H9 (cell line): ENCODE measurements around the gene MRPL48. TPM values are rescaled to one million over a fixed set of nuclear protein-coding genes. Genes with fewer than 3 reads are reported as not detected.

ENCODE experiments used
- DNase-seq: peaks from one replicate; pipeline ENCODE4 v3.0.0-alpha.2; 2017
- H2AFZ ChIP-seq: one replicate; pipeline ENCODE4 v1.6.1; 2013; ENCODE audit warnings: mild to moderate bottlenecking, low read length, control low read depth, moderate library complexity
- H2AK5ac ChIP-seq: 2 replicates; pipeline ENCODE4 v1.6.1; 2013; ENCODE audit warnings: low read length, control low read depth, mixed read lengths; ENCODE audit not compliant: insufficient read length
- H2BK120ac ChIP-seq: one replicate; pipeline ENCODE4 v1.6.1; 2013; ENCODE audit warnings: low read depth, mild to moderate bottlenecking, low read length, control low read depth, inconsistent platforms; ENCODE audit not compliant: poor library complexity, severe bottlenecking
- H2BK12ac ChIP-seq: 2 replicates; pipeline ENCODE4 v1.6.1; 2013; ENCODE audit warnings: low read length, control low read depth, mixed read lengths, low read depth; ENCODE audit not compliant: insufficient read length
- H2BK15ac ChIP-seq: 2 replicates; pipeline ENCODE4 v1.6.1; 2013; ENCODE audit warnings: low read depth, low read length, control low read depth
- H2BK20ac ChIP-seq: one replicate; pipeline ENCODE4 v1.6.1; 2013; ENCODE audit warnings: low read depth, mild to moderate bottlenecking, low read length, control low read depth, inconsistent platforms; ENCODE audit not compliant: poor library complexity, severe bottlenecking
- H2BK5ac ChIP-seq: 2 replicates; pipeline ENCODE4 v1.6.1; 2013; ENCODE audit warnings: low read length, control low read depth, mixed read lengths; ENCODE audit not compliant: insufficient read length
- H3K14ac ChIP-seq: 2 replicates; pipeline ENCODE4 v1.6.1; 2013; ENCODE audit warnings: low read length, control low read depth; ENCODE audit not compliant: insufficient read depth
- H3K18ac ChIP-seq: 2 replicates; pipeline ENCODE4 v1.6.1; 2013; ENCODE audit warnings: low read depth, mild to moderate bottlenecking, mixed read lengths, low read length, control low read depth; ENCODE audit not compliant: insufficient read length
- H3K23ac ChIP-seq: 2 replicates; pipeline ENCODE4 v1.6.1; 2013; ENCODE audit warnings: low read length, control low read depth, mixed read lengths, low read depth; ENCODE audit not compliant: insufficient read length
- H3K23me2 ChIP-seq: 2 replicates; pipeline ENCODE4 v1.6.1; 2013; ENCODE audit warnings: low read depth, mild to moderate bottlenecking, mixed read lengths, low read length, control low read depth; ENCODE audit not compliant: insufficient read length, poor library complexity, severe bottlenecking
- H3K27ac ChIP-seq: 2 replicates; pipeline ENCODE4 v1.5.1; 2013; ENCODE audit warnings: low read length, control low read depth, mixed read lengths, low read depth; ENCODE audit not compliant: insufficient read length
- H3K27me3 ChIP-seq: 2 replicates; pipeline ENCODE4 v1.6.1; 2013; ENCODE audit warnings: low read length, control low read depth, inconsistent platforms; ENCODE audit not compliant: insufficient read depth
- H3K4ac ChIP-seq: 2 replicates; pipeline ENCODE4 v1.6.1; 2013; ENCODE audit warnings: low read depth, mild to moderate bottlenecking, control low read depth, inconsistent platforms, low read length, moderate library complexity
- H3K4me1 ChIP-seq: 2 replicates; pipeline ENCODE4 v1.6.1; 2013; ENCODE audit warnings: low read length, control low read depth, inconsistent platforms; ENCODE audit not compliant: insufficient read depth
- H3K4me2 ChIP-seq: 2 replicates; pipeline ENCODE4 v1.6.1; 2013; ENCODE audit warnings: low read length, control low read depth, mixed read lengths; ENCODE audit not compliant: insufficient read length, insufficient read depth
- H3K56ac ChIP-seq: 2 replicates; pipeline ENCODE4 v1.6.1; 2013; ENCODE audit warnings: low read depth, mild to moderate bottlenecking, mixed read lengths, low read length, control low read depth; ENCODE audit not compliant: insufficient read length
- H3K79me1 ChIP-seq: 2 replicates; pipeline ENCODE4 v1.6.1; 2013; ENCODE audit warnings: low read depth, mild to moderate bottlenecking, moderate library complexity, low read length, control low read depth, inconsistent platforms; ENCODE audit not compliant: insufficient read depth, poor library complexity, severe bottlenecking
- H3K79me2 ChIP-seq: 2 replicates; pipeline ENCODE4 v1.6.1; 2013; ENCODE audit warnings: low read length, control low read depth, inconsistent platforms; ENCODE audit not compliant: insufficient read depth
- H3K9ac ChIP-seq: 2 replicates; pipeline ENCODE4 v1.6.1; 2013; ENCODE audit warnings: low read length, control low read depth, mixed read lengths; ENCODE audit not compliant: insufficient read length; ENCODE audit errors: extremely low read depth
- H3K9me3 ChIP-seq: one replicate; pipeline ENCODE4 v1.6.1; 2013; ENCODE audit warnings: low read depth, low read length, inconsistent platforms; ENCODE audit not compliant: control insufficient read depth
- H3T11ph ChIP-seq: one replicate; pipeline ENCODE4 v1.6.1; 2013; ENCODE audit warnings: mild to moderate bottlenecking, low read length, control low read depth, inconsistent platforms
- H4K20me1 ChIP-seq: one replicate; pipeline ENCODE4 v1.6.1; 2013; ENCODE audit not compliant: control insufficient read depth, insufficient read length, insufficient read depth
- H4K5ac ChIP-seq: 2 replicates; pipeline ENCODE4 v1.6.1; 2013; ENCODE audit warnings: low read depth, mild to moderate bottlenecking, mixed read lengths, low read length, control low read depth; ENCODE audit not compliant: insufficient read length
- H4K8ac ChIP-seq: replicated peaks from 2 replicates; pipeline ENCODE4 v1.6.1; 2013; ENCODE audit warnings: low read length, control low read depth, mixed read lengths, low read depth; ENCODE audit not compliant: insufficient read length
- H4K91ac ChIP-seq: 2 replicates; pipeline ENCODE4 v1.6.1; 2013; ENCODE audit warnings: low read depth, mild to moderate bottlenecking, moderate library complexity, mixed read lengths, low read length, control low read depth; ENCODE audit not compliant: insufficient read length
- H3K27ac Mint-ChIP-seq, 3 experiments: 2 replicates in 2 of 3; 3 replicates in 1 of 3; pipeline ENCODE4 v1.8.0; 2020 to 2021; ENCODE audit warnings: mixed read lengths in 3 of 3, mild to moderate bottlenecking in 1 of 3, moderate library complexity in 1 of 3
- H3K27me3 Mint-ChIP-seq: 2 replicates; pipeline ENCODE4 v1.8.0; 2021; ENCODE audit warnings: low read depth, mild to moderate bottlenecking, moderate library complexity, mixed read lengths
- H3K36me3 Mint-ChIP-seq, 3 experiments: 2 replicates in 2 of 3; 3 replicates in 1 of 3; pipeline ENCODE4 v1.8.0; 2020 to 2021; ENCODE audit warnings: low read depth in 3 of 3, mixed read lengths in 3 of 3; ENCODE audit not compliant: insufficient read depth in 1 of 3
- H3K4me1 Mint-ChIP-seq, 2 experiments: 2 replicates each; pipeline ENCODE4 v1.8.0; 2020; ENCODE audit warnings: mixed read lengths in 2 of 2
- H3K4me3 Mint-ChIP-seq, 2 experiments: 2 replicates in 1 of 2; 3 replicates in 1 of 2; pipeline ENCODE4 v1.8.0; 2020 to 2021; ENCODE audit warnings: mild to moderate bottlenecking in 2 of 2, mixed read lengths in 2 of 2, moderate library complexity in 1 of 2
- H3K9me3 Mint-ChIP-seq, 2 experiments: 2 replicates in 1 of 2; 3 replicates in 1 of 2; pipeline ENCODE4 v1.8.0; 2020; ENCODE audit warnings: mild to moderate bottlenecking in 2 of 2, mixed read lengths in 2 of 2, moderate library complexity in 1 of 2
- CTCF ChIP-seq: fragments of 200-600 bp; sonication (generic); conservative IDR thresholded peaks from 3 replicates; pipeline ENCODE4 v1.8.0; 2021; ENCODE audit warnings: antibody characterized with exemption, mild to moderate bottlenecking
- WGBS: extraction: QIAGEN DNeasy Blood & Tissue Kit; methylation state at CpG from one replicate; pipeline ENCODE4 v1.1.7; 2013; ENCODE audit warnings: missing lambda C conversion rate, low lambda C conversion rate, mixed read lengths; ENCODE audit not compliant: insufficient read length; ENCODE audit errors: extremely low coverage; 5-methylcytosine and 5-hydroxymethylcytosine counted together
- total RNA-seq: library from RNA; stranded (reverse); gene quantifications from 2 replicates; pipeline ENCODE4 v1.2.1, GENCODE V29; 2021

The MRPL48 gene
- total RNA-seq, 1 experiment from 2014 or later = 36.4 TPM

- Histone ChIP-seq H3K79me2 (peaks cover 23% of the 10 kb centered on the region; the same call in 1 of the 2 replicates), H3K23me2 (peaks cover 4% of the 10 kb centered on the region), H3K4ac (no peak overlapping the region), H3K14ac (peak overlapping the region; percentile 78), H2BK15ac (no peak overlapping the region), H2BK20ac (no peak overlapping the region), H2AFZ (peak overlapping the region; percentile 50), H3K56ac (no peak overlapping the region), H3K4me1 (no peaks in the 10 kb centered on the region), H2BK5ac (no peak overlapping the region), H3K4me2 (peak overlapping the region; percentile 98), H4K20me1 (no peaks in the 10 kb centered on the region), H3K23ac (no peak overlapping the region), H3T11ph (no peak overlapping the region), H3K27me3 (no peaks in the 10 kb centered on the region), H3K27ac (no peak overlapping the region), H2AK5ac (no peak overlapping the region), H4K8ac (no peak overlapping the region), H2BK120ac (no peak overlapping the region), H3K9ac (peak overlapping the region; percentile 75), H3K9me3 (no peaks in the 10 kb centered on the region), H3K18ac (no peak overlapping the region), H4K91ac (no peak overlapping the region), H3K79me1 (peaks cover 4% of the 10 kb centered on the region), H2BK12ac (no peak overlapping the region), H4K5ac (no peak overlapping the region)
- peak overlapping the region; percentile 90 to 99 for H3K4me3 Mint-ChIP-seq
- DNase-seq = peak; percentile 35
- H3K27me3 Mint-ChIP-seq = peaks cover 4% of the 10 kb centered on the region; the same call in 1 of the 2 replicates
- TF ChIP-seq CTCF = no peak
- peaks cover 0 to 4% (median 4%) of the 10 kb centered on the region in 3 experiments; a peak in 2 of 7 replicates for H3K36me3 Mint-ChIP-seq
- no CpG with 5 or more reads among the region's 44 CpGs for WGBS
- H3K9me3 Mint-ChIP-seq = no peaks in the 10 kb centered on the region; a peak in 1 of 5 replicates
- H3K4me1 Mint-ChIP-seq = peaks cover 25 to 31% of the 10 kb centered on the region in 2 experiments
- H3K27ac Mint-ChIP-seq = peak overlapping the region; percentile 16 to 98 (median 54); a peak in 5 of 7 replicates
Observed at GRCh38 chr11:73760135-73760678, 27.5 kb upstream of the MRPL48 start.
